Hepatocyte (in vitro differentiated cells): ENCODE results near the gene ITPR3. TPM values are rescaled to one million over a fixed set of nuclear protein-coding genes. Genes with fewer than 3 reads are reported as not detected.

ENCODE experiments used
- DNase-seq: peaks from one replicate; pipeline ENCODE4 v3.0.0-alpha.2; 2016; ENCODE audit warnings: low spot score
- H2AFZ ChIP-seq: fragments of 200-600 bp; sonication (generic); 2 replicates; pipeline ENCODE4 v1.6.0; 2016; ENCODE audit warnings: antibody characterized with exemption, mild to moderate bottlenecking
- H3K27ac ChIP-seq: fragments of 200-600 bp; sonication (generic); 2 replicates; pipeline ENCODE4 v1.5.1; 2016; ENCODE audit warnings: mild to moderate bottlenecking
- H3K27me3 ChIP-seq: fragments of 200-600 bp; sonication (generic); 2 replicates; pipeline ENCODE4 v1.6.1; 2016
- H3K36me3 ChIP-seq: fragments of 200-600 bp; sonication (generic); replicated peaks from 2 replicates; pipeline ENCODE4 v1.5.1; 2016; ENCODE audit warnings: low read depth; ENCODE audit not compliant: insufficient read depth
- H3K4me1 ChIP-seq: fragments of 200-600 bp; sonication (generic); 2 replicates; pipeline ENCODE4 v1.5.1; 2016; ENCODE audit warnings: mild to moderate bottlenecking, moderate library complexity; ENCODE audit not compliant: insufficient read depth
- H3K4me2 ChIP-seq: fragments of 200-600 bp; sonication (generic); 2 replicates; pipeline ENCODE4 v1.6.0; 2016
- H3K4me3 ChIP-seq: fragments of 200-600 bp; sonication (generic); 2 replicates; pipeline ENCODE4 v1.5.1; 2016; ENCODE audit warnings: mild to moderate bottlenecking
- H3K79me2 ChIP-seq: fragments of 200-600 bp; sonication (generic); 2 replicates; pipeline ENCODE4 v1.6.0; 2017; ENCODE audit warnings: mild to moderate bottlenecking
- H3K9me2 ChIP-seq: fragments of 200-600 bp; sonication (generic); replicated peaks from 2 replicates; pipeline ENCODE4 v1.6.0; 2017; ENCODE audit warnings: mild to moderate bottlenecking; ENCODE audit not compliant: insufficient read depth
- H3K9me3 ChIP-seq: fragments of 200-600 bp; sonication (generic); 2 replicates; pipeline ENCODE4 v1.5.1; 2016; ENCODE audit warnings: low read depth, mild to moderate bottlenecking
- H4K20me1 ChIP-seq: fragments of 200-600 bp; sonication (generic); 2 replicates; pipeline ENCODE4 v1.6.0; 2016; ENCODE audit warnings: mild to moderate bottlenecking; ENCODE audit not compliant: insufficient read depth, poor library complexity, severe bottlenecking
- CTCF ChIP-seq: fragments of 200-600 bp; sonication (generic); IDR thresholded peaks from 2 replicates; pipeline ENCODE4 v1.5.1; 2016; ENCODE audit warnings: antibody characterized with exemption, mild to moderate bottlenecking; ENCODE audit not compliant: poor library complexity
- EZH2 ChIP-seq: fragments of 200-600 bp; sonication (generic); IDR thresholded peaks from 2 replicates; pipeline ENCODE4 v1.6.1; 2016; ENCODE audit warnings: antibody characterized with exemption, mild to moderate bottlenecking, borderline replicate concordance
- EZH2phosphoT487 ChIP-seq: fragments of 200-600 bp; sonication (generic); IDR thresholded peaks from one replicate; pipeline ENCODE4 v1.6.1; 2018; ENCODE audit warnings: antibody characterized with exemption, mild to moderate bottlenecking, low read depth, moderate library complexity; ENCODE audit not compliant: unreplicated experiment, severe bottlenecking
- WGBS: methylation state at CpG from one replicate; pipeline ENCODE4 v1.1.6; 2016; ENCODE audit warnings: low lambda C conversion rate; ENCODE audit errors: missing lambda C conversion rate; 5-methylcytosine and 5-hydroxymethylcytosine counted together
- polyA plus RNA-seq: library from polyadenylated mRNA; unstranded; fragments of >200 nt; fragmentation: Nextera tagmentation; extraction: Ambion mirVana; gene quantifications from 2 replicates; pipeline ENCODE4 v1.2.1, GENCODE V29; 2016
- total RNA-seq: library from RNA; depleted of rRNA; stranded (reverse); fragments of >200 nt; gene quantifications from 2 replicates; pipeline ENCODE4 v1.2.3, GENCODE V29; 2014

Gene ITPR3
- total and polyA plus RNA-seq, 2 experiments from 2014 or later, result 16.5 to 39.6 TPM

- H3K4me3 ChIP-seq, result no peak overlapping the region
- peaks cover 23% of the 10 kb centered on the region for H3K79me2 ChIP-seq
- H3K27me3 ChIP-seq, result no peaks in the 10 kb centered on the region
- no peak overlapping the region for H2AFZ ChIP-seq
- no peak overlapping the region for H3K4me2 ChIP-seq
- H4K20me1 ChIP-seq, result no peaks in the 10 kb centered on the region
- TF ChIP-seq CTCF, result no peak
- TF ChIP-seq EZH2phosphoT487, result no peak
- TF ChIP-seq EZH2, result no peak
- peaks cover 9% of the 10 kb centered on the region for H3K4me1 ChIP-seq
- no peaks in the 10 kb centered on the region for H3K9me3 ChIP-seq
- DNase-seq, result no peak
- no peak overlapping the region for H3K27ac ChIP-seq
- WGBS, result 96% methylated on average over 11 of the region's 11 CpGs
- no peaks in the 10 kb centered on the region for H3K9me2 ChIP-seq
- no peaks in the 10 kb centered on the region for H3K36me3 ChIP-seq
Measured at GRCh38 chr6:33576668-33577067, 44.5 kb upstream of the ITPR3 start.

- WGBS, result 87% methylated on average over 9 of the region's 9 CpGs
- H3K4me1 ChIP-seq, result peaks cover 9% of the 10 kb centered on the region
- no peak for DNase-seq
- no peaks in the 10 kb centered on the region for H3K27me3 ChIP-seq
- no peak overlapping the region for H2AFZ ChIP-seq
- no peaks in the 10 kb centered on the region for H3K9me3 ChIP-seq
- H4K20me1 ChIP-seq, result no peaks in the 10 kb centered on the region
- no peaks in the 10 kb centered on the region for H3K36me3 ChIP-seq
- TF ChIP-seq EZH2phosphoT487 (no peak), EZH2 (no peak), CTCF (no peak)
- H3K4me3 ChIP-seq, result no peak overlapping the region
- no peak overlapping the region for H3K27ac ChIP-seq
- H3K79me2 ChIP-seq, result peaks cover 23% of the 10 kb centered on the region
- no peak overlapping the region for H3K4me2 ChIP-seq
- no peaks in the 10 kb centered on the region for H3K9me2 ChIP-seq
Measured at GRCh38 chr6:33577106-33577535, 44.0 kb upstream of the ITPR3 start.

- Histone ChIP-seq H3K36me3 (no peaks in the 10 kb centered on the region), H3K4me3 (no peak overlapping the region), H2AFZ (no peak overlapping the region), H3K4me1 (peaks cover 9% of the 10 kb centered on the region), H3K79me2 (peaks cover 23% of the 10 kb centered on the region), H3K27me3 (no peaks in the 10 kb centered on the region), H3K27ac (no peak overlapping the region), H3K9me2 (no peaks in the 10 kb centered on the region), H4K20me1 (no peaks in the 10 kb centered on the region), H3K9me3 (no peaks in the 10 kb centered on the region), H3K4me2 (no peak overlapping the region)
- whole genome bisulfite sequencing, result 92% methylated on average over 6 of the region's 6 CpGs
- no peak for TF ChIP-seq EZH2phosphoT487
- no peak for DNase-seq
Measured at GRCh38 chr6:33577718-33578117, 43.4 kb upstream of the ITPR3 start.

- H3K27ac ChIP-seq, result no peak overlapping the region
- no peaks in the 10 kb centered on the region for H3K36me3 ChIP-seq
- no peaks in the 10 kb centered on the region for H3K9me2 ChIP-seq
- H3K4me2 ChIP-seq, result peak overlapping the region; percentile 98
- H3K27me3 ChIP-seq, result no peaks in the 10 kb centered on the region
- no peaks in the 10 kb centered on the region for H4K20me1 ChIP-seq
- H3K4me1 ChIP-seq, result peaks cover 9% of the 10 kb centered on the region
- H3K4me3 ChIP-seq, result no peak overlapping the region
- DNase-seq, result no peak
- 98% methylated on average over 7 of the region's 7 CpGs for WGBS
- H3K9me3 ChIP-seq, result no peaks in the 10 kb centered on the region
- TF ChIP-seq EZH2 (no peak), EZH2phosphoT487 (no peak), CTCF (no peak)
- H2AFZ ChIP-seq, result no peak overlapping the region
- peaks cover 23% of the 10 kb centered on the region for H3K79me2 ChIP-seq
Measured at GRCh38 chr6:33578164-33578563, 43.0 kb upstream of the ITPR3 start.
